Amniotic stem cell (primary cell): ENCODE measurements around the gene OLA1.

Experiments
- DNase-seq: peaks from one replicate; lab custom pipeline; 2025; lab: John Stamatoyannopoulos, UW

OLA1 gene

GRCh38 chr2:174117951-174118930 is 130.1 kb downstream of the OLA1 start:
- DNase-seq, result peak; percentile 65

- no peak for DNase-seq
These were observed 136.3 kb downstream of the OLA1 start for GRCh38 chr2:174112073-174112472.

- DNase-seq, result no peak
These were observed 139.8 kb downstream of the OLA1 start for GRCh38 chr2:174108579-174108978.

- no peak for DNase-seq
These were observed 141.6 kb downstream of the OLA1 start for GRCh38 chr2:174106736-174107135.

- no peak for DNase-seq
These were observed 153.8 kb downstream of the OLA1 start for GRCh38 chr2:174094542-174094941.

- DNase-seq, result no peak
These were observed 157.9 kb downstream of the OLA1 start for GRCh38 chr2:174090476-174090875.

- no peak for DNase-seq
These were observed 159.4 kb downstream of the OLA1 start for GRCh38 chr2:174088706-174089460.

GRCh38 chr2:174086708-174087107 is 161.6 kb downstream of the OLA1 start:
- no peak for DNase-seq

- no peak for DNase-seq
These were observed 162.6 kb downstream of the OLA1 start for GRCh38 chr2:174085781-174086180.

- DNase-seq, result no peak
These were observed 164.4 kb downstream of the OLA1 start for GRCh38 chr2:174083843-174084458.

GRCh38 chr2:174080672-174081121 is 167.6 kb downstream of the OLA1 start:
- DNase-seq, result no peak

- DNase-seq, result no peak
These were observed 170.1 kb downstream of the OLA1 start for GRCh38 chr2:174078275-174078674.

- DNase-seq, result no peak
These were observed 171.4 kb downstream of the OLA1 start for GRCh38 chr2:174076975-174077374.

GRCh38 chr2:174076040-174076439 is 172.3 kb downstream of the OLA1 start:
- no peak for DNase-seq

- DNase-seq, result no peak
These were observed 173.5 kb downstream of the OLA1 start for GRCh38 chr2:174074831-174075230.

GRCh38 chr2:174072857-174073256 is 175.5 kb downstream of the OLA1 start:
- no peak for DNase-seq

- no peak for DNase-seq
These were observed 176.3 kb downstream of the OLA1 start for GRCh38 chr2:174072069-174072468.

GRCh38 chr2:174071321-174071720 is 177.0 kb downstream of the OLA1 start:
- DNase-seq, result no peak

GRCh38 chr2:174070281-174070680 is 178.1 kb downstream of the OLA1 start:
- no peak for DNase-seq

GRCh38 chr2:174067815-174068214 is 180.5 kb downstream of the OLA1 start:
- no peak for DNase-seq

GRCh38 chr2:174066871-174067270 is 181.5 kb downstream of the OLA1 start:
- no peak for DNase-seq

GRCh38 chr2:174063492-174064092 is 184.7 kb downstream of the OLA1 start:
- no peak for DNase-seq
